CD4-positive, CD25-positive, alpha-beta regulatory T cell (primary cell): Measurements from ENCODE around the gene MTTP. TPM values are rescaled to one million over a fixed set of nuclear protein-coding genes. Genes with fewer than 3 reads are reported as not detected.

Experiments used
- ATAC-seq, 2 donors: fragments of 150-1000 bp; cut with Tn5 transposase; one replicate each; pipeline ENCODE4 v1.10.0; 2021; ENCODE audit warnings: low read depth in 2 of 2, moderate number of reproducible peaks in 2 of 2, moderate library complexity in 1 of 2
- DNase-seq, 3 donors: peaks; one replicate each; pipeline versions ENCODE4 v3.0.0 to v3.0.0-alpha.2; 2012 to 2022; ENCODE audit warnings: mixed read lengths in 1 of 3
- H3K27ac ChIP-seq: one replicate; pipeline ENCODE4 v1.7.0; 2013; ENCODE audit warnings: mild to moderate bottlenecking, low read length; ENCODE audit not compliant: insufficient read depth, poor library complexity, severe bottlenecking
- H3K27me3 ChIP-seq: one replicate; pipeline ENCODE4 v1.7.0; 2013; ENCODE audit warnings: low read length; ENCODE audit not compliant: control insufficient read depth, insufficient read depth
- H3K36me3 ChIP-seq: one replicate; pipeline ENCODE4 v1.7.0; 2013; ENCODE audit warnings: mild to moderate bottlenecking, low read length, moderate library complexity; ENCODE audit not compliant: control insufficient read depth, insufficient read depth
- H3K4me1 ChIP-seq: 2 replicates; pipeline ENCODE4 v1.7.0; 2013; ENCODE audit warnings: mild to moderate bottlenecking, low read length; ENCODE audit not compliant: insufficient read depth, control insufficient read depth, poor library complexity, severe bottlenecking
- H3K4me3 ChIP-seq: one replicate; pipeline ENCODE4 v1.7.0; 2013; ENCODE audit warnings: low read depth, mild to moderate bottlenecking, low read length, moderate library complexity
- H3K9me3 ChIP-seq, 2 experiments: 1 replicate in 1 of 2; 2 replicates in 1 of 2; pipeline ENCODE4 v1.7.0; 2013; ENCODE audit warnings: low read length in 2 of 2, mild to moderate bottlenecking in 1 of 2, moderate library complexity in 1 of 2; ENCODE audit not compliant: control insufficient read depth in 2 of 2
- H3K27ac Mint-ChIP-seq, 3 donors: one replicate each; pipeline ENCODE4 v1.8.0; 2020 to 2022; ENCODE audit warnings: mild to moderate bottlenecking in 3 of 3, mixed read lengths in 3 of 3, moderate library complexity in 2 of 3
- H3K27me3 Mint-ChIP-seq: one replicate; pipeline ENCODE4 v1.8.0; 2022; ENCODE audit warnings: mild to moderate bottlenecking, mixed read lengths
- H3K36me3 Mint-ChIP-seq: one replicate; pipeline ENCODE4 v1.8.0; 2020; ENCODE audit warnings: mixed read lengths
- H3K4me1 Mint-ChIP-seq, 4 donors: one replicate each; pipeline ENCODE4 v1.8.0; 2020 to 2022; ENCODE audit warnings: mixed read lengths in 4 of 4, mild to moderate bottlenecking in 1 of 4
- H3K4me3 Mint-ChIP-seq, 4 donors: one replicate each; pipeline ENCODE4 v1.8.0; 2020 to 2022; ENCODE audit warnings: mild to moderate bottlenecking in 4 of 4, mixed read lengths in 4 of 4, moderate library complexity in 3 of 4
- H3K9me3 Mint-ChIP-seq, 7 donors: one replicate each; pipeline ENCODE4 v1.8.0; 2020 to 2022; ENCODE audit warnings: mixed read lengths in 7 of 7, mild to moderate bottlenecking in 3 of 7, moderate library complexity in 2 of 7
- polyA plus RNA-seq, 4 donors: library from polyadenylated mRNA; unstranded; fragments of 300-500 nt; fragmentation: Illumina TruSeq; gene quantifications; one replicate each; pipeline ENCODE4 v1.2.3, GENCODE V29; 2021
- total RNA-seq: library from RNA; stranded (reverse); gene quantifications from one replicate; pipeline ENCODE4 v1.2.3, GENCODE V29; 2022

Gene MTTP
- total and polyA plus RNA-seq, 5 donors from 2014 or later = not detected

DNA sequence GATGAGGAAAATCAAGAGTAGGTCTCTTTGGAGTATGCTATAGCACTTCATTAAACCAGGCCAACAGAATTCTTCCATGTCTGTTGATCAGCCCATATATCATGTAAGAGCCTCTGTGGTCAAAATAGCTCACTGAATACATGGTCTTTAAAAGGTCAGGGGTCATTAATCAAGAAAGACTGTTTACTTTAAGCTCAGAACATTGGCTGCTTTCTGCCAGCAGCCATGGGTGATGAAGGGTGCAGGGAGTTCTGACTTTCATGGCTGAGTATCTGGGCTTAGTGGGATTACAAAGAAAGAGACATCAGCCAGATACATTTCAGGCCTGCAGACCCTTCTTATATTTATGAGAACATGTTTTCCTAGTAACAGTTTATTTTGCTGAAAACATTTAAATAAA, 90.1 kb downstream of the MTTP start:
- Mint-ChIP-seq H3K4me1 (no peaks in the 10 kb centered on the region), H3K36me3 (no peaks in the 10 kb centered on the region), H3K27ac (no peak overlapping the region), H3K4me3 (no peak overlapping the region), H3K9me3 (peaks cover 0 to 4% (median 0%) of the 10 kb centered on the region in 7 donors), H3K27me3 (peaks cover 35% of the 10 kb centered on the region)
- Histone ChIP-seq H3K9me3 (no peaks in the 10 kb centered on the region), H3K27ac (no peak overlapping the region), H3K27me3 (peaks cover 4% of the 10 kb centered on the region), H3K4me1 (no peaks in the 10 kb centered on the region), H3K4me3 (no peak overlapping the region), H3K36me3 (no peaks in the 10 kb centered on the region)
- ATAC-seq (no peak), DNase-seq (no peak)

DNA sequence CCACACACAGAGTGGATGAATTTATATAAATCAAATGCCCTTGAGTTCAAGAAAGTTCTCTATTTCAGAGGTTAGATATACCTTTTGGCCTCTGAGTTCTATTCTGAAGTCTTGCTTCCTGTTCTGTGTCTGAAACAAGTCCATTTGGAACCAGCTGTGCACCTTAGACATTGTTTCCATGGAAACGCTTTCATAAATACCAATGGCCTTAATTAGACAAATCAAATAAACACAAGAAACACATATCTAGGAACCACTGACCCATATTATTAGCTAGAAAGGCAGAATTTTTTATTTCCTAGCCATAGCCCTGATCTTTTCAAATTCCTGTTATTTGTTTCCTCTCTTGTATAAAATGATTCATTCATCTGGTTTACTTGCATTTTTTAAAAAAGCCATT, 91.4 kb downstream of the MTTP start:
- no peak overlapping the region for H3K4me3 Mint-ChIP-seq
- DNase-seq = no peak
- Histone ChIP-seq H3K27me3 (peaks cover 4% of the 10 kb centered on the region), H3K9me3 (peaks cover 0 to 2% of the 10 kb centered on the region in 2 experiments), H3K4me1 (no peaks in the 10 kb centered on the region), H3K4me3 (no peak overlapping the region), H3K27ac (no peak overlapping the region), H3K36me3 (no peaks in the 10 kb centered on the region)
- no peak for ATAC-seq
- H3K9me3 Mint-ChIP-seq = peaks cover 0 to 9% (median 0%) of the 10 kb centered on the region in 7 donors
- H3K27me3 Mint-ChIP-seq = peaks cover 36% of the 10 kb centered on the region
- no peaks in the 10 kb centered on the region for H3K4me1 Mint-ChIP-seq
- H3K27ac Mint-ChIP-seq = no peak overlapping the region
- H3K36me3 Mint-ChIP-seq = no peaks in the 10 kb centered on the region

DNA sequence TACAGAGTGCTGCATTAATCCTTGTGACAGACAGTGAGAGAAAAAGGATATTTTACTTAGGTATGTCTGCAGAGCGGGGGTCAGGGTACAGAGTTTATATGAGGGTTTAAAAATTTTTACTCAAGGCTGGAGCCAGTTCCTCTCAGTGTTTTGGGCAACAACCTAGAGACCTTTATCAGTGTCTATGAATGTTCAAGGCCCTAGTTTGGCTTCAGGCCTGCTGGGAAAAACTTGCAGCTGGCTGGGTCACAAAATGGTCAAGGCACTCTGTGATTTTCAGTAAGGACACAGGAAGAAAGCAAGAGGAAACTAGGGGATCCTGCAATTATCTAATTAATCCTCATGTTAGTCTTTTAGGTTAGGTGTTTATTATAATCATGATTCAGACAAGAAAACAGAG, 93.8 kb downstream of the MTTP start:
- Histone ChIP-seq H3K36me3 (no peaks in the 10 kb centered on the region), H3K27ac (no peak overlapping the region), H3K4me3 (no peak overlapping the region), H3K9me3 (peaks cover 11 to 22% of the 10 kb centered on the region in 2 experiments), H3K4me1 (no peaks in the 10 kb centered on the region), H3K27me3 (no peaks in the 10 kb centered on the region)
- Mint-ChIP-seq H3K4me1 (no peaks in the 10 kb centered on the region), H3K4me3 (no peak overlapping the region), H3K27me3 (peaks cover 32% of the 10 kb centered on the region), H3K36me3 (no peaks in the 10 kb centered on the region), H3K27ac (no peak overlapping the region), H3K9me3 (peaks cover 2 to 21% (median 15%) of the 10 kb centered on the region in 7 donors)
- no peak for DNase-seq
- ATAC-seq = no peak

DNA sequence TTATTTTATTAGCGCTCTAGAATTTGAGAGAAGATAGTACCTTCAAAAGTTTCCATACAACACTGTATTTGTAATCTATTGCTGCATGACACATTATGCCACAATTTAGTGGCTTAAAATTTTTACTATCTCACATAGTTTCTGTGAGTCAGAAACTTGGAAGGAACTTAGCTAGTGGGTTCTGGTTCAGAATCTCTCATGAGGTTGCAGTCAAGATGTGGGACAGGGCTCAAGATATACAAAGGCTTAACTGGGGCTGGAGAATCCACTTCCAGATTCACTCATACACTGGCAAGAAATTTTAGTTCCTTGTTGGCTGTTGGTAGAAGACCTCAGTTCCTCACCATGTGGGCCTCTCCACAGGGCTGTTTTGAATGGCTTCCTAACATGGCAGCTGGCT, 94.5 kb downstream of the MTTP start:
- Mint-ChIP-seq H3K36me3 (no peaks in the 10 kb centered on the region), H3K4me3 (no peak overlapping the region), H3K4me1 (no peaks in the 10 kb centered on the region), H3K27ac (no peak overlapping the region), H3K9me3 (peaks cover 2 to 27% (median 15%) of the 10 kb centered on the region in 7 donors), H3K27me3 (peaks cover 33% of the 10 kb centered on the region)
- peaks cover 11 to 25% of the 10 kb centered on the region in 2 experiments for H3K9me3 ChIP-seq
- H3K36me3 ChIP-seq = no peaks in the 10 kb centered on the region
- ATAC-seq (no peak), DNase-seq (no peak)
- no peaks in the 10 kb centered on the region for H3K4me1 ChIP-seq
- H3K27me3 ChIP-seq = no peaks in the 10 kb centered on the region
- no peak overlapping the region for H3K4me3 ChIP-seq
- no peak overlapping the region for H3K27ac ChIP-seq

DNA sequence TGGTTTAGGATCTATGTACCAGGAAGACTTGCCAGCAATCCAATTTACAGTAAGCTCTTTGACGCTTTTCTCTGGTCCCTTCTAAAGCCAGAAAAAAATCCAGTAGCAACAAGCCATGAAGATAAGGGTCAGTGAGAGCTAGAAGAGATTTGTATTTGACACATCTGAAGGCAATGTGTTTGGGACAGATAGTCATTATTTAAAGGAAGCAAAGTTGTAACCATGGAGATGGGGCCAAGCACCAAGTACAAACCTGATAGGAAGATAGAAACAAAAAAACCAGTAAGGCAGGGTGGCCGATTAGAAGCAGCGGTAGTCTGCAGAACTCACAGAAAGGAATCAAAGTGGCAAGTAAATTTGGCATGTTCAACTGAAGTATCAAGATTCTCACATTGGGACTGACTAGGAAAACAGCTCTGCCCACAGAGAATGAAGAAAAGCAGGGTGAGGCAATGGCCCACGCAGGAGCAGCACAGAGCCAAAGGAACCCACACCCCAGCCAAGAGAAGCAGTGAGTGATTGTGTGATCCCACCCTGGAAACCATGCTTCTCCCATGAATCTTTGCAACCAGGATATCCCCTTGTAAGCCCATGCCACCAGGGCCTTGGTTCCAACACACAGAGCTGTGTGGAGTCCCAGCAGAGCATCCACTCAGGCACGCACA, 95.9 kb downstream of the MTTP start:
- peaks cover 2 to 36% (median 18%) of the 10 kb centered on the region in 7 donors for H3K9me3 Mint-ChIP-seq
- Histone ChIP-seq H3K9me3 (peaks cover 11 to 25% of the 10 kb centered on the region in 2 experiments), H3K4me3 (no peak overlapping the region), H3K36me3 (no peaks in the 10 kb centered on the region), H3K4me1 (no peaks in the 10 kb centered on the region), H3K27me3 (no peaks in the 10 kb centered on the region), H3K27ac (no peak overlapping the region)
- H3K4me3 Mint-ChIP-seq = no peak overlapping the region
- peaks cover 33% of the 10 kb centered on the region for H3K27me3 Mint-ChIP-seq
- no peak overlapping the region for H3K27ac Mint-ChIP-seq
- H3K4me1 Mint-ChIP-seq = no peaks in the 10 kb centered on the region
- ATAC-seq = no peak
- no peaks in the 10 kb centered on the region for H3K36me3 Mint-ChIP-seq
- DNase-seq = no peak

Other genes with a start within 250 kb of the MTTP start
- gene ADH1C, start 222.1 kb upstream of the MTTP start, total RNA-seq = not detected
- gene ADH1C, start 222.1 kb upstream of the MTTP start, polyA plus RNA-seq = not detected
- not detected for gene ADH7, start 139.5 kb upstream of the MTTP start, total RNA-seq
- not detected for gene ADH7, start 139.5 kb upstream of the MTTP start, polyA plus RNA-seq
- not detected for gene C4orf17, start 63.8 kb upstream of the MTTP start, total RNA-seq
- not detected for gene C4orf17, start 63.8 kb upstream of the MTTP start, polyA plus RNA-seq
- 2.6 TPM for gene TRMT10A, start 10.8 kb upstream of the MTTP start, total RNA-seq
- gene TRMT10A, start 10.8 kb upstream of the MTTP start, polyA plus RNA-seq = 1 to 10 TPM; 2.9 to 5.7 (median 4.1) TPM
- not detected for gene C4orf54, start 83.0 kb downstream of the MTTP start, total RNA-seq
- gene C4orf54, start 83.0 kb downstream of the MTTP start, polyA plus RNA-seq = not detected
- gene DAPP1, start 242.0 kb downstream of the MTTP start, total RNA-seq = 29.8 TPM
- 10 to 100 TPM; 25.0 to 42.8 (median 31.7) TPM for gene DAPP1, start 242.0 kb downstream of the MTTP start, polyA plus RNA-seq